Stimulated activated naive CD4-positive, alpha-beta T cell treated with Interleukin-2 at 50 U/mL for 16 hours (primary cell): ENCODE results near the gene CDH6.

Experiments
- DNase-seq: peaks from one replicate; lab custom pipeline; 2025; lab: John Stamatoyannopoulos, UW

The CDH6 gene

GRCh38 chr5:31250201-31250600 is 56.7 kb downstream of the CDH6 start:
- no peak for DNase-seq

- no peak for DNase-seq
Measured at GRCh38 chr5:31251032-31251431, 57.5 kb downstream of the CDH6 start.

GRCh38 chr5:31255041-31255440 is 61.6 kb downstream of the CDH6 start:
- DNase-seq, result no peak

- DNase-seq, result no peak
Measured at GRCh38 chr5:31268256-31268655, 74.8 kb downstream of the CDH6 start.

DNA sequence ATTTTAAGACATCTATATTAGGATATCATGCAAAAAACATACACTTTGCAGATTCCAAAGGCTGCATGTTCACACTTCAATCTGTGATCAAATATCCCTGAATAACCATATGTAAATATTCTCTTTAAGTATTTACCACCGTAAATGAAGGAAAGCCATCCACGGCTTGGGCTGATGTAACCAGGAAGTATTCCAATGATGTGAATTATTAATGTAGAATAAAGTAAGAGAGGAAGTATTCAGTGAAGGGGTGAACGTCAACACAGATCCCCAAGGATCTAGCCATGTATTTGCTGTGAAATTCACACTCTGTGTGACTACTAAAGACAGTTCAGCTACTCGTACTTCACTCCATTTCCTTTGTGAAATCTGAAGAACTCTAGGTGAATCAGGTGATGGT is 75.2 kb downstream of the CDH6 start:
- no peak for DNase-seq

- no peak for DNase-seq
Measured at GRCh38 chr5:31269259-31269658, 75.8 kb downstream of the CDH6 start.

DNA sequence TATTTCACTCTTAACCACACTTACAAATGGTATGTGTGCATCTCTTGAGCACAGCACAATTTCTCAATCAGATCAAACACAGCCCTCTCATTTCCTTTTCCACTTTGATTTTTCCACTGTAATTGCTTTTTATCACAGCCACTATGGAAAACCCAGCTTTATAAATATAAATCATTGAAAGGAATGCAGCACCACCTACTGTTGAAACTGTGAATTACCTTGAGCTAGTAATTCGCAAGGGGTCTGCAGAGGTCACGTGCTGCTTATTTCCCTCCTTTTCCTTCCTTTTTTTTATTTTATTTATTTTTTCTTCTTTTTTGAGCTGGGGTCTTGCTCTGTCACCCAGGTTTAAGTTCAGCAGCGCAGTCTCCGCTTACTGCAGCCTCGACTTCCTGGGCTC is 76.9 kb downstream of the CDH6 start:
- no peak for DNase-seq

- DNase-seq, result no peak
Measured at GRCh38 chr5:31271567-31271966, 78.1 kb downstream of the CDH6 start.

- DNase-seq, result no peak
Measured at GRCh38 chr5:31273161-31273560, 79.7 kb downstream of the CDH6 start.

- DNase-seq, result no peak
Measured at GRCh38 chr5:31273631-31274378, 80.3 kb downstream of the CDH6 start.

GRCh38 chr5:31280210-31280609 is 86.7 kb downstream of the CDH6 start:
- DNase-seq, result no peak

GRCh38 chr5:31283326-31283725 is 89.8 kb downstream of the CDH6 start:
- DNase-seq, result no peak

GRCh38 chr5:31285025-31285424 is 91.5 kb downstream of the CDH6 start:
- no peak for DNase-seq

GRCh38 chr5:31287985-31288384 is 94.5 kb downstream of the CDH6 start:
- DNase-seq, result no peak

GRCh38 chr5:31289429-31289828 is 95.9 kb downstream of the CDH6 start:
- no peak for DNase-seq

GRCh38 chr5:31291323-31291854 is 97.9 kb downstream of the CDH6 start:
- no peak for DNase-seq

- DNase-seq, result no peak
Measured at GRCh38 chr5:31300501-31300900, 107.0 kb downstream of the CDH6 start.

GRCh38 chr5:31301833-31302232 is 108.3 kb downstream of the CDH6 start:
- DNase-seq, result no peak

- DNase-seq, result no peak
Measured at GRCh38 chr5:31303688-31304087, 110.2 kb downstream of the CDH6 start.

GRCh38 chr5:31317665-31318064 is 124.2 kb downstream of the CDH6 start:
- DNase-seq, result no peak

DNA sequence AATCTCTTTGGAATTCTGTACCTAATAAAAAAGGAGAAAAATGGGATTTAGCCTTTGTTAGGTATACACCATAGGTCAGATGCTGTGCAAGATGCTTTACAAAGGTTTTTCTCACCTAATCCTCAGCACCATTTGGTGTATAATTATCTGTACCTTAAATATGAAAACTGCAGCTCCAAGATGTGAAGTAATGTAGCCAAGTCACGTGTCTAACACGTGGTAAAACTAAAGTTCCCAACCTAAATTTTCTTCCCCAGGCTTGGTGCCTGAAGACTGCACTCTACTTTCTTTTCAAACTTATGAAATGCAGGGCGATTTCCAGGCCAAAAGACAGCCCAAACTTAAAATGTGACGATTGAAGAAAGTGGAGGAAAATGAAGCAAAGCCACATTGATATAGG is 125.8 kb downstream of the CDH6 start:
- DNase-seq, result no peak

DNA sequence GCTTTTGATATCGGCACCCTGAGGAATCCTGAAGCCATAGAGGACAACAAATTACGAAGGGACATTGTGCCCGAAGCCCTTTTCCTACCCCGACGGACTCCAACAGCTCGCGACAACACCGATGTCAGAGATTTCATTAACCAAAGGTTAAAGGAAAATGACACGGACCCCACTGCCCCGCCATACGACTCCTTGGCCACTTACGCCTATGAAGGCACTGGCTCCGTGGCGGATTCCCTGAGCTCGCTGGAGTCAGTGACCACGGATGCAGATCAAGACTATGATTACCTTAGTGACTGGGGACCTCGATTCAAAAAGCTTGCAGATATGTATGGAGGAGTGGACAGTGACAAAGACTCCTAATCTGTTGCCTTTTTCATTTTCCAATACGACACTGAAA is 129.5 kb downstream of the CDH6 start:
- DNase-seq, result no peak

GRCh38 chr5:31324842-31325241 is 131.4 kb downstream of the CDH6 start:
- DNase-seq, result no peak
